Measurements from ENCODE around the gene CLDN16.

Gene CLDN16

GRCh38 chr3:190401963-190402362, 14.0 kb downstream of the CLDN16 start:
- Histone ChIP-seq H3K9ac (ENCODE audit: low read depth, low read length) (no peak overlapping the region), H3K4me2 (ENCODE audit: insufficient read depth, low read length) (no peak overlapping the region), H4K20me1 (ENCODE audit: insufficient read depth, low read length) (no peaks in the 10 kb centered on the region), H3K9me3 (ENCODE audit: insufficient read depth, low read length, severe bottlenecking) (no peaks in the 10 kb centered on the region), H3K27ac (ENCODE audit: low read length) (no peak overlapping the region), H3K27me3 (ENCODE audit: insufficient read depth, low read length, poor library complexity) (no peaks in the 10 kb centered on the region), H2AFZ (ENCODE audit: low read depth, low read length) (no peak overlapping the region), H3K36me3 (ENCODE audit: insufficient read depth, low read length) (no peaks in the 10 kb centered on the region), H3K79me2 (ENCODE audit: insufficient read depth, low read length) (no peaks in the 10 kb centered on the region), H3K4me3 (ENCODE audit: low read depth in 1 of 2, low read length in 2 of 2) (no peak overlapping the region), H3K4me1 (ENCODE audit: insufficient read depth, low read length) (no peaks in the 10 kb centered on the region)
- TF ChIP-seq CTCF (IDR thresholded peaks at IDR 0.05; ENCODE audit: borderline replicate concordance, extremely low read depth, low read length, poor library complexity, severe bottlenecking) (no peak), EZH2 (IDR thresholded peaks at IDR 0.05; ENCODE audit: borderline replicate concordance, low read depth, low read length, severe bottlenecking) (no peak)
- no peak for ATAC-seq (ENCODE audit: insufficient read depth, low read depth)
- no peak for DNase-seq

- DNase-seq (no peak), ATAC-seq (ENCODE audit: insufficient read depth, low read depth) (no peak)
- TF ChIP-seq EZH2 (IDR thresholded peaks at IDR 0.05; ENCODE audit: borderline replicate concordance, low read depth, low read length, severe bottlenecking) (no peak), CTCF (IDR thresholded peaks at IDR 0.05; ENCODE audit: borderline replicate concordance, extremely low read depth, low read length, poor library complexity, severe bottlenecking) (no peak)
- no peaks in the 10 kb centered on the region for H3K9me3 ChIP-seq (ENCODE audit: insufficient read depth, low read length, severe bottlenecking)
- no peaks in the 10 kb centered on the region for H3K4me1 ChIP-seq (ENCODE audit: insufficient read depth, low read length)
- H3K79me2 ChIP-seq (ENCODE audit: insufficient read depth, low read length) = no peaks in the 10 kb centered on the region
- H3K27me3 ChIP-seq (ENCODE audit: insufficient read depth, low read length, poor library complexity) = no peaks in the 10 kb centered on the region
- H4K20me1 ChIP-seq (ENCODE audit: insufficient read depth, low read length) = no peaks in the 10 kb centered on the region
- H3K27ac ChIP-seq (ENCODE audit: low read length) = no peak overlapping the region
- no peak overlapping the region for H3K4me3 ChIP-seq (ENCODE audit: low read depth in 1 of 2, low read length in 2 of 2)
- no peak overlapping the region for H3K4me2 ChIP-seq (ENCODE audit: insufficient read depth, low read length)
- no peaks in the 10 kb centered on the region for H3K36me3 ChIP-seq (ENCODE audit: insufficient read depth, low read length)
- no peak overlapping the region for H3K9ac ChIP-seq (ENCODE audit: low read depth, low read length)
- H2AFZ ChIP-seq (ENCODE audit: low read depth, low read length) = no peak overlapping the region
Measured at GRCh38 chr3:190404715-190405114, 16.8 kb downstream of the CLDN16 start.

- no peak overlapping the region for H2AFZ ChIP-seq (ENCODE audit: low read depth, low read length)
- no peaks in the 10 kb centered on the region for H4K20me1 ChIP-seq (ENCODE audit: insufficient read depth, low read length)
- no peaks in the 10 kb centered on the region for H3K36me3 ChIP-seq (ENCODE audit: insufficient read depth, low read length)
- no peak for TF ChIP-seq EZH2 (IDR thresholded peaks at IDR 0.05; ENCODE audit: borderline replicate concordance, low read depth, low read length, severe bottlenecking)
- no peak for TF ChIP-seq CTCF (IDR thresholded peaks at IDR 0.05; ENCODE audit: borderline replicate concordance, extremely low read depth, low read length, poor library complexity, severe bottlenecking)
- H3K4me3 ChIP-seq (ENCODE audit: low read depth in 1 of 2, low read length in 2 of 2) = no peak overlapping the region
- H3K9me3 ChIP-seq (ENCODE audit: insufficient read depth, low read length, severe bottlenecking) = peaks cover 10% of the 10 kb centered on the region
- H3K27ac ChIP-seq (ENCODE audit: low read length) = no peak overlapping the region
- ATAC-seq (ENCODE audit: insufficient read depth, low read depth) = no peak
- DNase-seq = no peak
- H3K27me3 ChIP-seq (ENCODE audit: insufficient read depth, low read length, poor library complexity) = no peaks in the 10 kb centered on the region
- H3K9ac ChIP-seq (ENCODE audit: low read depth, low read length) = no peak overlapping the region
- no peak overlapping the region for H3K4me2 ChIP-seq (ENCODE audit: insufficient read depth, low read length)
- no peaks in the 10 kb centered on the region for H3K4me1 ChIP-seq (ENCODE audit: insufficient read depth, low read length)
- H3K79me2 ChIP-seq (ENCODE audit: insufficient read depth, low read length) = no peaks in the 10 kb centered on the region
Measured at GRCh38 chr3:190414297-190414696, 26.3 kb downstream of the CLDN16 start.

- no peaks in the 10 kb centered on the region for H3K36me3 ChIP-seq (ENCODE audit: insufficient read depth, low read length)
- no peak for ATAC-seq (ENCODE audit: insufficient read depth, low read depth)
- H3K4me1 ChIP-seq (ENCODE audit: insufficient read depth, low read length) = no peaks in the 10 kb centered on the region
- H3K9ac ChIP-seq (ENCODE audit: low read depth, low read length) = no peak overlapping the region
- TF ChIP-seq CTCF (IDR thresholded peaks at IDR 0.05; ENCODE audit: borderline replicate concordance, extremely low read depth, low read length, poor library complexity, severe bottlenecking) = no peak
- H3K4me2 ChIP-seq (ENCODE audit: insufficient read depth, low read length) = no peak overlapping the region
- no peaks in the 10 kb centered on the region for H4K20me1 ChIP-seq (ENCODE audit: insufficient read depth, low read length)
- DNase-seq = no peak
- H3K27me3 ChIP-seq (ENCODE audit: insufficient read depth, low read length, poor library complexity) = no peaks in the 10 kb centered on the region
- no peak overlapping the region for H2AFZ ChIP-seq (ENCODE audit: low read depth, low read length)
- no peaks in the 10 kb centered on the region for H3K9me3 ChIP-seq (ENCODE audit: insufficient read depth, low read length, severe bottlenecking)
- H3K27ac ChIP-seq (ENCODE audit: low read length) = no peak overlapping the region
- no peak overlapping the region for H3K4me3 ChIP-seq (ENCODE audit: low read depth in 1 of 2, low read length in 2 of 2)
- H3K79me2 ChIP-seq (ENCODE audit: insufficient read depth, low read length) = no peaks in the 10 kb centered on the region
Measured at GRCh38 chr3:190424108-190424477, 36.1 kb downstream of the CLDN16 start.

Measured in DND-41 (cell line).